GM13976 (cell line): Measurements from ENCODE around the gene HLA-DOB.

Experiments used
- DNase-seq: peaks from one replicate; pipeline ENCODE4 v3.0.0; 2012; ENCODE audit warnings: low spot score
- in situ Hi-C: fragments of 300-500 bp; cut with MboI; formaldehyde crosslinking; loops from one replicate; pipeline ENCODE4 v1.12.0; 2022; ENCODE audit warnings: low sequenced_read_pairs, mixed read lengths, inconsistent platforms; ENCODE audit not compliant: unreplicated experiment
- TF ChIP-seq, protein P1 (sequence below): IDR thresholded peaks from 2 replicates; pipeline ENCODE4 v1.5.1; 2012; ENCODE audit warnings: borderline replicate concordance, mild to moderate bottlenecking; ENCODE audit not compliant: insufficient read depth; ENCODE audit errors: extremely low read depth, missing control alignments, control extremely low read depth

Gene HLA-DOB

DNA sequence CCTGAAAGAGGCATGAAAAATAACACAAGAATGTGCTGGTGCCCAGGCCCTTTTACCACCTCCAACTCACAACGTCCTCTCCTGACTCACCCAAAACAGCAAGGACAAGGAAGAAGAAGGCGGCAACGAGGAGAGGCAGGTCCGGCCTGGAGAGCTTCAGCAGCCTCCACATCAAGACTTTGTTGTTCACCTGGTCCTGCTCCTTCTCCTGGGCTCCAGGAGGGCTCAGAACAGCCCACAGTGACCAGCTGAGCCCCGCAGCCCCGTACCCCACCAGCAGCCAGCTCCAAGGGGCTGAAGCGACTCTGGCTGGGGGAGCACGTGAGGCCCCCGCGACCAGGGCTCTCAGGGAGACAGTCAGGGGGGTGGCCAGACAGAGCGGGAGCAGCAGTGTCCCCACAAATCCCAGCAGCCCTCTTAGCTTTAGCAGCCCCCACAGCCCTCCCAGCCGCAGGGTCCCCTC lies 20.9 kb upstream of the HLA-DOB start:
- TF ChIP-seq, protein P1, sequence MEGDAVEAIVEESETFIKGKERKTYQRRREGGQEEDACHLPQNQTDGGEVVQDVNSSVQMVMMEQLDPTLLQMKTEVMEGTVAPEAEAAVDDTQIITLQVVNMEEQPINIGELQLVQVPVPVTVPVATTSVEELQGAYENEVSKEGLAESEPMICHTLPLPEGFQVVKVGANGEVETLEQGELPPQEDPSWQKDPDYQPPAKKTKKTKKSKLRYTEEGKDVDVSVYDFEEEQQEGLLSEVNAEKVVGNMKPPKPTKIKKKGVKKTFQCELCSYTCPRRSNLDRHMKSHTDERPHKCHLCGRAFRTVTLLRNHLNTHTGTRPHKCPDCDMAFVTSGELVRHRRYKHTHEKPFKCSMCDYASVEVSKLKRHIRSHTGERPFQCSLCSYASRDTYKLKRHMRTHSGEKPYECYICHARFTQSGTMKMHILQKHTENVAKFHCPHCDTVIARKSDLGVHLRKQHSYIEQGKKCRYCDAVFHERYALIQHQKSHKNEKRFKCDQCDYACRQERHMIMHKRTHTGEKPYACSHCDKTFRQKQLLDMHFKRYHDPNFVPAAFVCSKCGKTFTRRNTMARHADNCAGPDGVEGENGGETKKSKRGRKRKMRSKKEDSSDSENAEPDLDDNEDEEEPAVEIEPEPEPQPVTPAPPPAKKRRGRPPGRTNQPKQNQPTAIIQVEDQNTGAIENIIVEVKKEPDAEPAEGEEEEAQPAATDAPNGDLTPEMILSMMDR: no peak
- DNase-seq: no peak
- in situ Hi-C loops: no loop called here

DNA sequence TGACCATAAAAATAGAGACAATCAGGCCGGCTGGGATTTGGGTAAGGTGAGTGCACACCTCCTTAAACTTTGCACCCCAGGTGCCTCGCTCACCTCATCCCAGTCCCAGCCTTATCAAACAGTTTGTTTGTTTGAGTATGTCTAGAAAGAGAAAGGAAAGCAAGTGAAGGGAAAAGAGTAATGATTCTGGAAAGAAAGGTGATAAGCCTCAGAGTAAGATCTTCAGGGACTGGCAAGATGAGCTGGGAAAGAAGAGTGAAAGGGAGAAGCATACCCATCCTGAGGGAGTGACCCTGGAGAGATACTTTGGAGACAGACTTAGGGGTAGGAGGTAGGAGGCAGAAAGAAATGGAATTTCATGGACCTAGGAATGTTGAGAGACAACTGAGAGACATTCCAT lies 20.1 kb upstream of the HLA-DOB start:
- in situ Hi-C loops: no loop called here
- DNase-seq: no peak
- TF ChIP-seq, protein P1: no peak

DNA sequence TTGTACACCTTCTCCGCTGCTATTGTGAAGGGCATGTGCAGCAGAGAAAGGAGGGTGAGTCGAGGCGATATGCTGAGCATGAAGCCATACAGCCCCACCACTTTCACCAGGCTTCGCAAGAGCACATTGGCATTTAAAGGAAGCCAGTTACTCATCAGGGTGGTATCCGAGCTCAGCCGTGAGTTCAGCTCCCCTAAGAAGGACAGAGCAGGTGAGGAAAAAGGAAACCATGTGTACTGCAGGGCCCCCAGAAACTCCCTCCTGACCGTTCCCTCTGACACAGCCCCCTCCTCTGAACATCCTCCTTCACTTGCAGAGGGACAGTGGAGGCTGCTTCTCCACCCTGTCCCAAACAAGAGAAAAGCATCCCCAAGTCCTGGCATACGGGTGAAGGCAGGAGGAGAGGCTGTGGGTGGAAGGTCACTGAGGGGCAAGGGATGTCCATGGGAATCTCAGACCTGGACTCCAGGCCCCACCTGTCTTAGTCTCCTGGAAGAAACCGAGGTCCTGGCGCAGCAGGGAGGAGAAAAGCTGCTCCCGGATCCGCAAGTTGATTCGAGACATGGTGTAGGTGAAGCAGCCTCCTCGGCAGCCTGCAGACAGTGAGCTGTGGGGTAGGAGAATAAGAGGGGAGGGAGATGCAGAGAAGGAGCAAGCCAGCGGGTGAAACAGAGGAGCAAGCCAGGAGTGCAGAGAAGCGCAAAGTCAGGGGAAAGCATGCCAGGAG lies 18.5 kb upstream of the HLA-DOB start:
- TF ChIP-seq, protein P1: no peak
- in situ Hi-C loops: no loop called here

DNA sequence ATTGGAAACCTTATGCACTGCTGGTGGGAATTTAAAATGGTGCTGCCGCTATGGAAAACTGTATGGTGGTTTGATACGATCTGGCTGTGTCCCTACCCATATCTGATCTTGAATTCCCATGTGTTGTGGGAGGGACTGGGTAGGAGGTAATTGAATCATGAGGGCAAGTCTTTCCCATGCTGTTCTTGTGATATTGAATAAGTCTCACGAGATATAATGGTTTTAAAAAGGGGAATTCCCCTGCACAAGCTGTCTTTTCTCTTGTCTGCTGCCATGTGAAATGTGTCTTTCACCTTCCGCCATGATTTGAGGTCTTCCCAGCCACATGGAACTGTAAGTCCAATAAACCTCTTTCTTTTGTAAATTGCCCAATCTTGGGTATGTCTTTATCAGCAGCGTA lies 16.9 kb upstream of the HLA-DOB start:
- no peak for DNase-seq
- in situ Hi-C loops: no loop called here
- TF ChIP-seq, protein P1: no peak

More for the DNA sequence above, 18.5 kb upstream of the HLA-DOB start:
- no peak for DNase-seq

DNA sequence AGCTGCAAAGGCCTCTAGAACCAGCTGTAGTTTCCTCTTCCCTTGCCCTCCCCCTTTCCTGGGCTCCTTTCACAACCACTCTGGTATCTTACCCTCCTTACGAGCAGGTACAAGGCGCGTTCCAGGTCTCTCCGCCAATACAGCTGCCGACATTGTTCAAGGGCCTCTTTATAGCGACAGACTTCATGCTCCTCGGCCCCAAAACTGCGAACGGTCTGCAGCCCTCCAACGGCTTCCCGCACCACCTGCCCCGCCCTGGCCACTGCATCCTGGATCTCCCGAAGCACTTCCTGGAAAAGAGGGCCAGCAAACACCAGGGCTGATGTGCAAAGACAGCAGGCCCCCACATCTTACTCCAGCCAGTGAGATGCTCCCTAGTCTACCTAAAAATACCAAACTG lies 15.7 kb upstream of the HLA-DOB start:
- in situ Hi-C loops: no loop called here
- TF ChIP-seq, protein P1: no peak
- no peak for DNase-seq

DNA sequence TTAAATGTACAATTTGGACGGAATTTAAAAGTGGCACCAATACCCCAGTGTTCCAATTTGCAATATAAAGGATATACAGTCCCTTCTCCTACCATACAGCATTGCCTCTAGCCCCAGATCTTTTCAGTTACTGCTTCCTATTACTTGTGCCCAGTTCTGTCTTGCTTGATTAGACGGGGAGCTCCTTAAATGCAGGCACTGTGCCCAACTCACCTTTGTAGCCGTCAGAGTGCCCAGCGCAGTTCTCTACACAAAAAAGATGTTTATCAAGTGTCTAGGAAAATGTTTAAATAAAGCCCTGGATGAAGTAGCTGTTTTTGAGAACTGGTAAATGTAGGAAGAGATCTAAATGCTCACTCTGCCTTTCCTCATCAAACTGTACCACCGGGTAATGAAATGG lies 14.1 kb upstream of the HLA-DOB start:
- DNase-seq: no peak
- TF ChIP-seq, protein P1: no peak
- in situ Hi-C loops: no loop called here
